ENCODE results near the gene SENP1. TPM values are rescaled to one million over a fixed set of nuclear protein-coding genes. Genes with fewer than 3 reads are reported as not detected.

The SENP1 gene
- total and polyA plus RNA-seq, 12 donors = 2.1 to 10.7 (median 8.5) TPM

DNA sequence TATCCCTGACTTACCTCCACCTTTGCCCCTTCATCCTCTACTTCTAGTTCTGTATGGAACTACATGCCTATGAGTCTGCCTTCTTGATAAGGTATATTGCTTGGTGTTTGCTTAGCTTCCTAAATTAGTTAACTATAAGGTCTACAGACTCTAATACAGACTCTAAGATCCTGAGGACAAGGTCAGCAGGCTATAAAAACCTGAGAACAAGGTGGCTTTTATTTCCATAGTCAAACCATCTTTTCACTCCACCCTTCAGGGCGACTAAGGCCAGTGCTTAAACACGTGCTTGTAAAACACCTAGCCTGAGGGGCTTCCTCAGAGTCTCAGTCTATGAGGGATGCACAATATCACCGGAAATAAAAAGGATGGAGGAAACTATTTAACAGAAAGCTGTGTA is 65.5 kb downstream of the SENP1 start:
- DNase-seq = no peak
- ATAC-seq = no peak
- WGBS, 2 donors = 91 to 93% methylated on average over 3 of the region's 3 CpGs
- TF ChIP-seq, protein P1, sequence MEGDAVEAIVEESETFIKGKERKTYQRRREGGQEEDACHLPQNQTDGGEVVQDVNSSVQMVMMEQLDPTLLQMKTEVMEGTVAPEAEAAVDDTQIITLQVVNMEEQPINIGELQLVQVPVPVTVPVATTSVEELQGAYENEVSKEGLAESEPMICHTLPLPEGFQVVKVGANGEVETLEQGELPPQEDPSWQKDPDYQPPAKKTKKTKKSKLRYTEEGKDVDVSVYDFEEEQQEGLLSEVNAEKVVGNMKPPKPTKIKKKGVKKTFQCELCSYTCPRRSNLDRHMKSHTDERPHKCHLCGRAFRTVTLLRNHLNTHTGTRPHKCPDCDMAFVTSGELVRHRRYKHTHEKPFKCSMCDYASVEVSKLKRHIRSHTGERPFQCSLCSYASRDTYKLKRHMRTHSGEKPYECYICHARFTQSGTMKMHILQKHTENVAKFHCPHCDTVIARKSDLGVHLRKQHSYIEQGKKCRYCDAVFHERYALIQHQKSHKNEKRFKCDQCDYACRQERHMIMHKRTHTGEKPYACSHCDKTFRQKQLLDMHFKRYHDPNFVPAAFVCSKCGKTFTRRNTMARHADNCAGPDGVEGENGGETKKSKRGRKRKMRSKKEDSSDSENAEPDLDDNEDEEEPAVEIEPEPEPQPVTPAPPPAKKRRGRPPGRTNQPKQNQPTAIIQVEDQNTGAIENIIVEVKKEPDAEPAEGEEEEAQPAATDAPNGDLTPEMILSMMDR (IDR thresholded peaks at IDR 0.05) = no peak
- Histone ChIP-seq H3K36me3 (peaks cover 0 to 35% (median 12%) of the 10 kb centered on the region in 9 donors), H3K27ac (no peak overlapping the region), H3K27me3 (no peaks in the 10 kb centered on the region), H3K4me3 (no peak overlapping the region), H3K4me1 (peaks cover 0 to 6% (median 0%) of the 10 kb centered on the region in 9 donors), H3K9me3 (no peaks in the 10 kb centered on the region)
- intact Hi-C loops (cut with DNase I) = no loop called here

DNA sequence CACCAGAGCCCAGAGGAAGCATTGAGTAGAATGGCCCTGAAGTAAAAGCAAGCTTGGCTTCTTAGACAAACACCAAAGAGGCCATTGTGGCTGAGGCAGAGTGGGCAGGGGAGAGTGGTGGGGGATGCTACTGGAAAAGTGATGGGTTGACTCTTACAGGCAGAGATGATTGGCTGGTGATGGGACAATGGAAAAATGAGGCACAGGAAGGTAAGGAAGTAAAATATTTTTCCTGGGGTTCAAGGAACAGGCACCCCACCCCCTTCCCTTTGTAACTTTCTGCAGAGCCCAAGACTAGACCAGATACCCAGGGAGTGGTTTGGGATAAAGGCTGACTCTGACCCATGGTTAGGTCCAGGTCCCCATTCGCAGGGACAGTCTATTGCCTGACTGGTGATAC is 66.7 kb downstream of the SENP1 start:
- intact Hi-C loops (cut with DNase I) = no loop called here
- Histone ChIP-seq H3K9me3 (no peaks in the 10 kb centered on the region), H3K4me3 (no peak overlapping the region), H3K27me3 (peaks cover 0 to 2% (median 0%) of the 10 kb centered on the region in 7 donors), H3K27ac (no peak overlapping the region), H3K4me1 (peaks cover 0 to 6% (median 0%) of the 10 kb centered on the region in 9 donors), H3K36me3 (peaks cover 0 to 23% (median under 1%) of the 10 kb centered on the region in 9 donors)
- no peak for DNase-seq
- WGBS, 2 donors = 79 to 87% methylated on average over 1 of the region's 1 CpG
- TF ChIP-seq, protein P1 (IDR thresholded peaks at IDR 0.05) = no peak
- ATAC-seq = no peak

DNA sequence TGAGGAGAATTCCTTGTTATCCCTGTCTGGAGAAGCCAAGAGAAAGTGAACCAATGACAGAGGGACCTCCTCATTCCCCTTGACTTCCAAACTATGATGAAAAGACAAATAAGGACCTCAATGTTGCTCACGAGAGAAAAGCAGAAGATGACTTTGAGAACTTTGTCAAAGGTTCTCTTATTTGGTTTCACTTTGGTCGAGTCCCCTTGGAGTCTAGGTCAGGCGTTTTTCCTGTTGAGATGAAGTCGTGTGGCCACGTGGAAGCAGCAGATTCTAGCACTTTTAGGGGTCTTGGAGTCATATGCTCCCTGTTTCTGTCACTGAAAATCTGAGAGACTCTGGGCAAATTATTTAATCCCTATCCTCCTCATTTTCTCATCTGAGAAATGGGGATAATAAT is 67.8 kb downstream of the SENP1 start:
- intact Hi-C loops (cut with DNase I) = no loop called here
- WGBS, 2 donors = 63 to 74% methylated on average over 5 of the region's 5 CpGs
- ATAC-seq (no peak), DNase-seq (no peak)
- Histone ChIP-seq H3K27ac (no peak overlapping the region), H3K4me3 (no peak overlapping the region), H3K27me3 (peaks cover 0 to 5% (median 0%) of the 10 kb centered on the region in 7 donors), H3K4me1 (peaks cover 0 to 6% (median 0%) of the 10 kb centered on the region in 9 donors), H3K36me3 (peaks cover 0 to 12% (median 0%) of the 10 kb centered on the region in 9 donors), H3K9me3 (no peaks in the 10 kb centered on the region)
- TF ChIP-seq, protein P1 (IDR thresholded peaks at IDR 0.05) = no peak

DNA sequence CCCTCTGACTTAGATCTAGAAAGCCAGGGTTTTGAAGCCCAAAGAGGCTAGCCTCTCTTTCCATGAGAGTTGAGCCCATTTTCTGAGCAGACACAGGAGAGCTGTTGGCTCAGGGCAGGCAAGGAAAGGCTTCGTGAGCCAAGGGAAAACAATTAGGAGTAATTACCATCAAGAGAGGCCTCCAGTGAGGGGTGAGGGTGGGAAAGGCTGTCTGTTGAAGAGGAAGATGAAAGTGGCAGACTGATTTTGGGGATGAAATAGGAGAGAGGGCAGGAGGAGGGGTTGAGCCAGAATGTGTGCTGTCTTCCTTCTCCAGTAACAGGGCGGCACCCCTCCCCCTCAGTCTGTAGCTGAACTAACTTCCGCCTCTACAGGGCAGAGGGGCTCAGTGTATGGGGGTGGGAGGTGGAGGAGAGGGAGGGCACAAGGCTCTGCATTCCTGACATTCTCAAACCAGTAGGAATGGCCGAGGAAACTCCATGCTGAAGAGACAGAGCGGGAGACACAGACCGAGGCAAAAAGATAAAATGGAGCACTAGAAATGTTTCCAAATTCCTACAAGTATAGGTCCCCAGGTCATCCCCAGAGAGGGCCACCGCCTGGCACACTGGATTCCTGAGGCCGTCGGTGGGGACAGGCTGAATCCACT is 68.5 kb downstream of the SENP1 start:
- intact Hi-C loops (cut with DNase I) = no loop called here
- DNase-seq = no peak
- no peak for ATAC-seq
- Histone ChIP-seq H3K36me3 (peaks cover 0 to 5% (median 0%) of the 10 kb centered on the region in 9 donors), H3K9me3 (no peaks in the 10 kb centered on the region), H3K27me3 (peaks cover 0 to 5% (median 0%) of the 10 kb centered on the region in 7 donors), H3K27ac (no peak overlapping the region), H3K4me3 (no peak overlapping the region), H3K4me1 (peaks cover 0 to 6% (median 0%) of the 10 kb centered on the region in 9 donors)
- WGBS, 2 donors = 40 to 47% methylated on average over 9 of the region's 9 CpGs
- TF ChIP-seq, protein P1 (IDR thresholded peaks at IDR 0.05) = no peak

Data from heart right ventricle (tissue), 16 donors.